Stromal cell of bone marrow (primary cell): ENCODE measurements around the gene CCDC85B.
"Not testable (repeated sequence)": the region's sequence is repeated elsewhere in the genome, so short reads cannot be mapped to it uniquely, and the experiment has no call there.

Experiments
- DNase-seq: peaks from one replicate; pipeline ENCODE4 v3.0.0-alpha.2; 2012; ENCODE audit warnings: low read depth

CCDC85B gene

DNA sequence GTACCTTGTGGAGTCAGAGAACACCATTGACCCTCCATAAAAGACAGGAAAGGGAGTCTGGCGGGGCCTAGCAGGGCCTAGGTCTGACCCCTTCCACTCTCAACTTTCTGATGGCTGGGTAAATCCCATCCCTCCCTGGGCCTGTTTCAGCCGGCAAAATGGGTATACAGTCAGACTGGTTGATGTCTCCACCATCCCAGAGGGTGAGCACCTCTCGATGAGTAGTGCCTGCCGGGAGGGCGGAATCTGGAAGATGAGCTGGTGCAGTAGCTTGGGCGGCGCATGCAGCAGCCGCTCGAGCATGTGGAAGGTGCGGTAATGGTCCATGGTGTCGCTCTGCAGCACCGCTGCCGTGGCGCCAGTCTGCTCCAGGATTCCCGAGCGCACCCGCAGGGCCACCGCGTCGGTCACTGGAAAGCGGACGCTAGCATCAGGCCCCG lies 2.7 kb upstream of the CCDC85B start:
- no peak for DNase-seq

DNA sequence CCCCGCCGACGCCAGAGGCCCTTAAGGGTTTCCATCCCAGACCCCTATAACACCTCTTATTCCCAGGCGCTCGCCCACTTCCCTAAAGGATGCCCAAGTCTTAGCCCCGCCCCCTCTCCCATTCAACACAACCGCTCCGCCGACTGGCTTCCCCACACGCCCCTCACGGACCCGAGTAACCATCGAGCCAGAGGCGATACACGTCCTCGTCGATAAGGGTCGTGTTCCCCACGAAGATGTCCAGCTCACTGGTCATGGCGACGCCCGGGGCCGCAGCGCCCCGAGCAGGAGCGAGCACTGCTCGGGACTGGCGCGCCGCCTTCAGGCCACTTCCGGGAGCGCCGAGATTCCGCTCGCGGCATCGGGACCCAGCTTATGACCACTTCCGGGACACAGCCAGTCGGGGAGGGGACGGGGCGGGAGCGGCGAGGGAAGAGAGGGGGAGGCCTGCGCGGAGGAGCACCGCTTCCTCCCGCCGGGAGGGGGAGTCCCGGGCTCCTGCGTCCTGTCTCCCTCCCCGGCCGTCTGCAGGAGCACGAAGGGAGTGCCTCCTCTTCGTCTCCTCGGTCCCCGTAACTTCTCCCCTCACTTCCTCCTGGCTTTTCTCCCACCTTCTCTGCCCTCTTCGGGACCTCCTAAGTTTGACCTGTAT lies 2.2 kb upstream of the CCDC85B start, which contains the start of gene FIBP:
Gene FIBP (minus strand): TSS at position 309 of the 652 bp plus-strand sequence. CDS start 53 bp downstream, at position 256.
- peak; percentile 94 for DNase-seq

DNA sequence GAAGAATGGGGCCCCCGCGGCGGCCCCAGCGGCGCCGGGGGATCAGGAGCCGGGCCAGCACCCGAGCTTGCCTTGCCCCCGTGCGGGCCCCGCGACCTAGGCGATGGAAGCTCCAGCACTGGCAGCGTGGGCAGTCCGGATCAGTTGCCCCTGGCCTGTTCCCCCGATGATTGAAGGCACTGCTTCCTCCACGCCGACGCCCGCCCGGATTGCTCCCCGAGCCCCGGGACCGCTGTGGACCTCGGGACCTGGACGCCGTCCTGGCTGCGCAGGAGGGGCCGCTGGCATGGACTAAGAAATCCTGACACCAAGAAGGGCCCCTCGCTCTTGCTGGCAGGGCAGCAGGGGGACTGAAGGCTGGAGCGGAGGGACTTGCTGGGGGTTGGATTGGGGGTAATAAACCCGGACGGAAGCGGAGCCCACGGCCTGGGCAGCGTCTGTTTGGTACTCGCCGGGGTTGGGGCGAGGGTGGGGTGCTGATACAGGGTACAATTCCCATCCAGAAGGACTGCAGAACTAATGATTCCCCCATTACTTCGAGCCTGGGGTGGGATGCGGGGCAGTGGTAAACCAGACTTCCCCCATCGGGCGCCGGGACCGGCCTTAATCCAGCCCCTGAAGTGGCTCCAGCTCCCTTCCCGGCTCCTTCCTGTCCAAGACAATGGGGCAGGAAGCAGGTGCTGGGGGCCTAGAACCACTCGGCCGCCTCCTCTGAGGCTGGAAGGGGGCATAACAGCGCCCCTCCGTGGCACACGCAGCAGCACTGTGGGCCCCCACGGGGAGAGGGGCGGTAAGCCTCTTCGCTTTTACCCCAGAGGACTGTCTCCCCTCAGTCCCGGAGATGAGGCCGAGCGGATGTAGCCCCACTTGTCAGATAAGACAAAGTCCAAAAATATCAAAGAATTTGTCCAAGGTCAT lies 1.0 kb downstream of the CCDC85B start:
- DNase-seq = no peak

DNA sequence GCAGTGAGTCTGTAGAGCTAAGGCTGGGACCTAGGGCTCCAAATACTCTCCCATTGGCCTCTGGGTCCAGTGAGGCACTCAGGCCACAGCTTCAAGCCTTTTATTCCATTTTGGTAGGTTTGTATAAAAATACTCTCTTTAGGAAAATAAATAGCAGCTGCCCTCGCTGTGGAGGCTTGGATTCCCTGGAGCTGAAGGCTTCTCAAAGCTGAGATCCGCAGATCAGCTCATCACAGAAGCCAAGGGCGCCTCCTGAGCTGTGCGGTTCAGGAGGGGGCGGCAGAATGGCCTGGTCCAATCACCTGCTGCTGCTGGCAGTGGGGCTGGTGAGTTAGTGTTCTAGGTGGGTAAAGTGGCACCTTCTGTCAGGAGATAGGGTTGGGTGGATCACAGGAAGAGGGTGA lies 1.7 kb downstream of the CCDC85B start:
- DNase-seq = not testable (repeated sequence)

DNA sequence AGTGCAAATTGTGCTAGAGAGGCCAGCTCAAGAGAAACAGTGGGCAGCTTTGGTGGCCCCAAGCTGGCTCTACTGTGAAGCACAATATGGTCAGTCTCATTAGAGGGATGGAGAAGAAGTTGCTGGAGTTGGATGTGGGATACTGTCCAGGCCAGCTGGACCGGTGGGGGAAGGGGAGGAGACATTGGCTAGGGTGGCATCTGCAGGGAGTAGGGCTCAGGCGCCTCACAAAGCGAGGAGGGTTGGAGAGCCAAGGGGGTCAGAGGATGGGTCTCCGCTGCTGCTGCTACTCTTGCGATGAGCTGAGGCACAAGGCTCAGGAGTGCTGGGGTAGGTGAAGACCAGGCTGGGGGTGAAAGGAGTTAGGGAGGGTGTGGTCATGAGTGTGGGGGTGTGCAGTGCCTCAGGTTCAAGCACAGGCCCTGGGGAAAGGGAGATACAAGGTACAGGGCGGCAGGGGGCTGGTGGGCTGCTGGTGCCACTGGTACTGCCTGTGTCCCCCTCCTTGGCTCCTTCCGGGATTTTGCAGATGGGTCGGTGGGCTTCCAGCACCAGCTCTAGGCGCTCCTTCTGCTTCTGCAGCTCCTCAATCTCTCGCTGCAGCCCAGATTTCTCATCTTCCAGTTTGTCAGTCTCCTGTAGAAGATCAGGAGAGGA lies 2.3 kb downstream of the CCDC85B start:
- DNase-seq = no peak

DNA sequence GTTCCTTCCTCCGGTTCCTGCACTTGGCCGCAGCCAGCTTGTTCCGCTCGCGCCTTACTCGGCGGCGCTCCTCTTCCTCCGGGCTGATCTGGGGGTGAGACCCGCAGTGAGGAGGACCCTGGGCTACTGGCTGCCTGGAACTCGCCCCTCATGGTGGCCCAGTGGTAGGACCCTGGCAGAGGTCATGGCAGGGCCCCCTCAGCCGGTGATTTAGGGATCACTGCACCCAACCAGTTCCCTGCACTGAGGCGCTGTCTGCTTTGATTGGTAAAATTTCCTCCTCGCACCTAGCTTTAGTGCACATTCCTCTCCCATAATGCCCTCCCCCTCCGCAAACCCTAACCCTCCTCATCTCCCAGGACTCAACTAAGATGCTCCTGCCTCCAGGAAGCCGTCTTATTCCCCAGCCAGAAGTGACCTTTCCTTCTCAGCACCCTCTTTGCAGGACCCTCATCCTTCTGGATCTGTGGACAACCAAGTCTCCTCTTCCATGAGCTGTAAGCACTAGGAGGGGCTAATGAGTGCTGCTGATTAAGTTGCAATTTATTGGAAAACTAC lies 3.6 kb downstream of the CCDC85B start:
- no peak for DNase-seq

DNA sequence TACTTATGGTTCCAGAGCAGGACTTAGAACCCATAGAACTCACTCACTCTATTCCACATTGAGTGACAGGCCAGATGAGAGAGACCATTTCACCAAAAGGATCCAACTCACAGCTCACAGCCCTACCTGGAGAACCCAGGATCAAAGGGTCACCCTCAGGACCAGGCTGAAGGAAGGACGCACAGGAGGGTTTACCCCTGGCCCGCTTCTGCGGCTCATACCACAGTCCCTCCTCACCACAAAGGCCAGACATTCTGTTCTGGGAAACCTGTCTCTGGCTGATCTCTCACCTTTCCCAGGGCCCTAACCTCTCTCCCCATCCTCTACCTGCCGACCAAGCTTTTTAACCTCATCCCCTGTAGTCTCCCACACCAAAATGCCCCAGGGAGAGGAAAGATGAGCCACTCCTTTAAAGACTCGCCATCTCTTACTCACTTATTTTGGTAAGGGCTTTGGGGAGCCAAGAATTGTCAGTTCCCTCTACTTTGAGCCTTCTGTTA lies 5.1 kb downstream of the CCDC85B start:
- DNase-seq = no peak

DNA sequence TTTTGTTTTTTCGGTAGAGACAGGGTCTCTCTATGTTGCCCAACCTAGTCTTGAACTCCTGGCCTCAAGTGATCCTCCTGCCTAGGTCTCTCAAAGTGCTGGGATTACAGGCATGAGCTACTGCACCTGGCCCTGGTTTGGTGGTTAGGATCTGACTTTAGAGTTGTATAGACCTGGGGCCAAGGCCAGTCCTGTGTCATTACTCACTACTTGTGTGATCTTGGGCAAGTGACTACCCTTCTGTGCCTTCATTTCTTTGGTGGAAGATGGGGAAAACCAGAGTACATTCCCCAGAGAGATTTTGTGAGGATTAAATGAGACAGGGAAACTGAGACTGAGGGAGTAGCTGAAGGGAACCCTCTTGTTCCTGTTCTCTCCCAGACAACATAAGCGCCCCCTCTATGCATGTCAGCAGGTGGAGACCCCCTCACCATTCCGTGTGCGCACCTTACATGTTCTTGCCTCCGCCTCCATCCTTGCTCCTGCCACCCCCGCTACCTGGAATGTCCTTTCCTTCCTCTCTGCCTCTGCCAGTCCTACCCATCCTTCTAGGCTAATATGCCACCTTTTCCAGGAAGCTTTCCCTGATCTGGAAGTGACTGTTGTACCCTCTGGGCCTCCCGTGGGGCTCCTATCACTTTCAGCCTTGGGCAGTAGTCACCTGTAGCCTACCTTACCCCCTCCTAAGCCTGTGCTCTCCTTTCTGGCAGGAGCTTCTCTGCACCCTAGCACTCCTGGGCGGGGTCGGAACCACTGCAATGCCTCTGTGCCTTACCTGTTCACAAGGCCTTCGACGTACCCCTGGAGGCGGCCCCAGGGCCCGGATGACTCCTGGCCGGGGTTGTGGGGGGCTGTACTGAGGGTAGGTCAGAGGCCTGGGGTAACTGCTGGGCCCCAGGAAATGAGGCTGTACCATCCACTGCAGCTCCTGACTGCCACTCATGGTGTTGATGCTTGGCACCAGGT lies 5.8 kb downstream of the CCDC85B start:
- DNase-seq = no peak

DNA sequence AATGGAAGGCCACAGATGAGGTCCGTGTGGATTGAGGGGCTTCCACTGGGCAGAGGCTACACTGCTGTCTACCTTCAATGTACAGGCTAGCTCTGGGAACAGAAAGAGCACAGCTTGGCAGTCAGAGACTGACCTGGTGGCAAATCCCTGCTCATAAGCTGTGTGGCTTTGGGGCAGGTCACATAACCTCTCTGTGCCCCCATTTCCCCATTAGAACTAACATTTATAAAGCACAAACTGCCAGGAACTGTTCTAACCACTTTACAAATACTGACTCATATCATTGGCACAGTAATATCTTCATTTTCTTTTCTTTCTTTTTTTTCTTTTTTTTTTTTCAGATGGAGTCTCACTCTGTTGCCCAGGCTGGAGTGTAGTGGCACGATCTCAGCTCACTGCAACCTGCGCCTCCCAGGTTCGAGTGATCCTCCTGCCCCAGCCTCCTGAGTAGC lies 6.6 kb downstream of the CCDC85B start:
- no peak for DNase-seq

DNA sequence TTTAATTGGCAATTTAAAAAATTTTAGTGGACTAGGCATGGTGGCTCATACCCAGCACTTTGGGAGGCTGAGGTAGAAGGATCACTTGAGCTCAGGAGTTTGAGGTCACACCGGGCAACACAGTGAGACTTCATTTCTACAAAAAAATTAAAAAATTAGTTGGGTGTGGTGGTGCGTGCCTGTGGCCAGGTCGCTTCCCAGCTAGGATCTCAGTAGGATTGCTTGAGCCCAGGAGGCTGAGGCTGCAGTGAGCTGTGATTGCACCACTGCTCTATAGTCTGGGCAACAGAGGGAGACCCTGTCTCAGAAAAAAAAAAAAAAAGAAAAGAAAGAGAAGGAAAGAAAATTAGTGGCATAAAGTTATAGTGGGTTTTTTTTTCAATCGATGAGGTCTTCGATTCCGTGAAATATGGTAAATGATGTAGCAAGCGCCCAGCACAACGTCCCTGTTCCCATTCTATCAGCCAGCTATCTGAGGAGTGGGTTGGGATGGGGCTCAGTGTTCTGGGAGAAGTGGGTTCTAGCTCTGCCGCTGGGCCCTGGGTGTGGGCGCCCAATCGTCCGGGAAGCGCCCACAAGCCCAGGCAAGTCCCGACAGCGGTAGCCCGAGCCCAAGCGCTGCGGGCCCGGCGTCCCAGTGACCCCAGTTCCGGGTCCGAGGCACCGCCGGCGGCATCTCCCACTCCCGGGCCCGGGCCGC lies 8.3 kb downstream of the CCDC85B start:
- no peak for DNase-seq

DNA sequence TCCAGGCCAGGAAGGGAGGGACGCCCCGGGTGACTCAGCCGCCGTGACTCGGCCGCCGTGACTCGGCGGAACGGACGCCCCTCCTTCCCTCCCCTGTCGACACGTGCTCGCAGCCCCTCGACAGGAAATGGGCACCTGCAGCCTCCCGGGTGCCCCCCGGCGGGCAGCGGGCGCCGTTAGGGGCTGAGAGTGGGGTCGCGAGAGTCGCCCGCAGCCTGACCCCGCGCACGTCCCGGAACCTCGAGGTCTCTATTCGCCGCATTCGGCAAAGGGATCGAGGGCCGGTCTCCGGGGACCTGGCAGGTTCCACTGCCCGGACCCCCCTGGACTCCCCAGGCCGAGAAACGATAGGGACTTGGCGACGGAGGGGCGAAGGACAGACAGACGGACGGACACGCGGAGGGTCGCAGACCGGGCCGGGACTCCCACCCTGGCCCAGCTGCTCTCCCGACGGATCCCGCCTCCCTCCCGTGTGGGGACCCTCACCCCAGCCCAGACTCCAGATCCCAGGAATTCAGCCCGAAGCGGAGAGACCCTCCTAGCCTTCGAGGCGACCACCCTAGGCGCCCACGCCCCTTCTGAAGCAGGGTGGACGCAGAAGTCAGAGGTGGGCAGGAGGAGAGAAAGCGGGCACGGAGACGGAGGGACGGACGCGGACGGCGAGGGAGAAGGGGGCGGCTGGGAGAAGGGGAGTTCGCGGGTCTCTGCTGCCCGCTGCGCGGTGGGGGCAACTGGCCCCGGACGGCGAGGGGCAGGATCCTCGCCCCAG lies 9.1 kb downstream of the CCDC85B start:
- DNase-seq = peak; percentile 64

DNA sequence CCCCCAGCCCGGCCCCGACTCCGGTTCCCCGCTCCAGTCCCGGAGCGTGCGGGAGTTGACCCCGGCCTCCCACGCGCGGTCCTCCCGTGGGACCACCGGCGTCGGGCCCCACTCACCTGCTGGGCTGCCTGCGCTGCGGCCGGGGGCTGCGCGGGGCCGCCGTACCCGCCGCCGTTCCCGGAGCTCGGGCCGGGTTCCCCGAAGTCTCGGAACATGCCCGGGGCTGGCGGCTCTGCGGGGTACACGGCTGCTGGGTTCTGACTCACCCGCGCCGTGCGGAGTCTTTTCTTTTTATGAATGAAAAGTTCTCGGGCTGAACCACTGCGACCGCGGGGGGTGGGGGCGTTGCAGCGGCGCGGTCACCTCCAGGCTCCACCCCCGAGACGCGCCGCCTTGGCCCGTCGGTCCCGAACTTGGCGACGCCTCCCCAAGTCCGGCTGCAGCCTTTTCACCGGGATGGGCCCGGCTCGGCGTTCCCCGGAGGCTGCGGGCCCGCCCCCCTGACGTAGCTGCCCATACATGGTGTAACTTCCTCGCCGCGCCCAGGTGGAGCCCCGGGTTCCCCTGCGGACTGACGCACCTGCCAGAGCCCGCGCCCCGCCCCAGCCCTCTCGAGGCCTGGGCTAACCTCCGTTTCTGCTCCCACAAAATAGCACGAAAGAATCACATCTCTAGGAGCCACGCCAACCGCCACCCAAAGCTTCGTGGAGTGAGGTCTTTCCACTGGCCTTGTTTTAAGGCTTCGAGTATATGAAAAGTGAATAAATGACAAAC lies 9.8 kb downstream of the CCDC85B start, which contains the start of gene FOSL1:
Gene FOSL1 (minus strand): TSS at position 264 of the 774 bp plus-strand sequence. CDS start 49 bp downstream, at position 215.
- DNase-seq = peak; percentile 92

DNA sequence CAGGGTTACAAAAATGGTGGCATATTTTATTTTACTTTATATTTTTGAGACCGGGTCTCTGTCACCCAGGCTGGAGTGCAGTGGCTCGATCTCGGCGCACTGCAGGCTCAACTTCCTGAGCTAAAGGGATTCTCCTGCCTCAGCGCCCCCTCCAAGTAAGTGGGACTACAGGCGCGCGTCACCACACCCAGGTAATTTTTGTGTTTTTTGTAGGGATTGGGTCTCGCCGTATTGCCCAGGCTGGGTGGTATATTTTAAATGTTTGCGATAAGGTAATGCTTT lies 10.4 kb downstream of the CCDC85B start:
- DNase-seq = no peak

DNA sequence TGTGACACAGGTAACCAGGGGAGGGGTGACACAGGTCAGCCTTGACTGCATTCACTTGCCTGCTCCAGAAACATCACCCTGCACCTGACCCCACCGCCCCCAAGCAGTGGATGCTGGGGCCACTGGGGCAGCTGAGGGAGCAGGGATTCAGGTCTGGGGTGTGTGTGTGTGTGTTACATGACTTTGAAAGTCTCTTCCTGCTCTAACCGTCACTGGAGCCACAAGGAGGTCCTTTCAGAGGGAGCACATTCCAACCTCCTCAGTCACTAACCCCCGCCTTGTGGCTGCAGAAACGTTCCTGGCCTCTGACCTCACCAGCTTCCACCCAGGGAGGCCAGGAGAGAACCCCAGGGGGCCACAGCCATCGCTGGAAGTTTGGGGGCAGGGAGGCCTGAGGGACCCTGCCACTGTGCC lies 12.6 kb downstream of the CCDC85B start:
- DNase-seq = peak; percentile 69

DNA sequence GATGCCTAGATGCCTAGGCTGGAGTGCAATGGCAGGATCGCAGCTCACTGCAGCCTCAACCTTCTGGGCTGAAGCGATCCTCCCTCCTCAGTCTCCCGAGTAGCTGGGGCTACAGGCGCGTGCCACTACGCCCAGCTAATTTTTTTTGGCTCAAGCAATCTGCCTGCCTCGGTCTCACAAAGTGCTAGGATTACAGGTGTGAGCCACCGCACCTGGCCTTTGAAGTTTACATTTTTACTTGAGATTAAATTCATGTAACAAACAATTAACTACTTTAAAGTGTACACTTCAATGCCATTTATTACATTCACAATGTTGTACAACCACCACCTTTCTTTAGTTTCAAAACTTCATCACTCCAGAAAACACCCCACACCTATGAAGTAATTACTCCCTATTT lies 13.2 kb downstream of the CCDC85B start:
- DNase-seq = no peak

DNA sequence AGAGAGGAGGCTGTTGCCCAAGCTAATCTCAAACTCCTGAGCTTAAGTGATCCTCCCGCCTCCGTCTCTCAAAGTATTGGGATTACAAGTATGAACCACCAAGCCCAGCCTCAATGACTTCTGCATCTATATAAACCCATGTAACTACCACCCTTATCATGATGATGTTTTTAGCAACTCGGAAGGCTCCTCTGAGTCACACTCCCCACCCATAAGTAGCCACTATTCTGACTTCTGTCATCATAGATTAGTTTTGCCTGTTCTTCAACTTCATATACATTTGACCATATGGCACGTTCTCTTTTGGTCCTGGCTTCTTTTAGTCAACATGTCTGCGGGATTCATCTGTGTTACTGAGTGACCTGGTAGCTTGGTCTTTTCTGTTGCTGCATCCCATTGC lies 16.1 kb downstream of the CCDC85B start:
- DNase-seq = no peak

DNA sequence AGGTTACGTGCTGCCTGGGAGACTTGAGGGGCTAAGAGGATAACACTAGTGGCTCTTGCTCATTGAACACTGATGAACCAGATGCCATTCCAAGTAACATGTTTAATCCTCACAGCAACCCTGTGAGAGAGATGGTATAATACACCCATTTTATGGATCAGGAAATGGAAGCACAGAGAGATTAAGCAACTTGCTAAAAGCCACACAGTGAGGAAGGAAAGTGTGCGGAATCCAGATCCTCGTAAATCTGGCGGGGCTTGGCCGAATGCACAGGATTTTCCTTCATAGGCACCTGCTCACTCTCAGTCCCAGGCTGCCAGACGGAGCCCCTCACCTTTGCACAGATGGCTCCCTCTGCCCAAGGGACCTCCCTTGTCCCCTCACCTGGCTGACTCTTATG lies 17.4 kb downstream of the CCDC85B start:
- no peak for DNase-seq

DNA sequence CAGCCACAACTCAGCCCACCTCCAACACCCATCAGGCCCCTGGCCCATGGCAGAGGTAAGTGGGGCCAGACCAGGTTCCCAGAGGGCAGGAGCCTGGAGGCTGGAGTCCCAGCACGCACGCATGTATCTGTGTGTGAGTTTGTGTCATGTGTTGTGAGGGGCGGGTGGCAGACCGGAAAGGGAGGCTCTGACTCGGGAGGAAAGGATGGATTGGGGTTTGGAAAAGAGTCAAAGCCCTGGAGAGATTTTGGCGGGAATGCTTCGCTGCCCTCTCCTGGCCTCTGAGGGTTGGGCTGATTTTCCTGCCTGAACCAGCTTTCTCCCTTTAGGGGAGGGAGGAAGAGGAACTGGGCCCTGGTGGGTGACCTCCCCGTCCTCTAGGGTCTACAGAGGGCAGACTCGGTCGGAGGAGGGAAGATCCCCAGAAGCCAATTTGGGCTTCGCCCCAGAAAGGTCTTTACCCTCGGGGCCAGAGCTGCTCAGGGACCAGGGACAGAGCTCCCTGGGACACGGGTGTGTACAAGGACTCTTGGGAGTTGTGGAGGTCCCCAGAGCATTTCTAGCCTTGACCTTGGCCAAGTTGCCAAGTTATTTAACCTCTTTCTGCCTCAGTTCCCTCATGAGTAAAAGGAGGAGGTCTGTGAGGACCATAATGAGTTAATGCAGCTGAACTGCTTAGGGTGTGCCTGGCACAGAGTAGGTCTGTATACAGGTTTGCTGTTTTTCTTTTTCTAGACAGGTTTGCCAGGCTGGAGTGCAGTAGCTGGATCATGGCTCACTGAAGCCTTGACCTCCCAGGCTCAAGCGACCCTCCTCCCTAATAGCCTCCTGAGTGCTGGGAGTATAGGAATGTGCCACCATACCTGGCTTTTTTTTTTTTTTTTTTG lies 21.5 kb downstream of the CCDC85B start:
- DNase-seq = peak; percentile 93
